Kidney (tissue), 14 donors: ENCODE results near the gene PACSIN1. TPM values are rescaled to one million over a fixed set of nuclear protein-coding genes. Genes with fewer than 3 reads are reported as not detected.
A peak's percentile ranks its signal among the peaks of the same experiment; 100 is the strongest.

Experiments used
- DNase-seq, 5 donors: peaks; one replicate each; pipeline ENCODE4 v3.0.0-alpha.2; 2013 to 2020
- FAIRE-seq: peaks from 2 replicates; lab custom pipeline; 2012; peaks lifted over from hg19 to GRCh38; lab: Jason Lieb, UNC
- H3K27ac ChIP-seq, 2 donors: one replicate each; pipeline ENCODE4 v1.7.0; 2013; ENCODE audit warnings: low read depth in 2 of 2, low read length in 2 of 2, inconsistent platforms in 1 of 2
- H3K27me3 ChIP-seq: one replicate; pipeline ENCODE4 v1.7.1; 2013; ENCODE audit warnings: low read length, inconsistent platforms; ENCODE audit not compliant: control insufficient read depth, insufficient read depth
- H3K36me3 ChIP-seq, 3 donors: one replicate each; pipeline versions ENCODE4 v1.7.0 to v1.7.1; 2013; ENCODE audit warnings: low read length in 3 of 3, control low read depth in 1 of 3, inconsistent platforms in 1 of 3; ENCODE audit not compliant: insufficient read depth in 3 of 3, control insufficient read depth in 2 of 3
- H3K4me1 ChIP-seq, 3 donors: one replicate each; pipeline versions ENCODE4 v1.7.0 to v1.7.1; 2013; ENCODE audit warnings: low read length in 3 of 3, inconsistent platforms in 1 of 3, low read depth in 1 of 3; ENCODE audit not compliant: control insufficient read depth in 2 of 3, insufficient read depth in 2 of 3
- H3K4me3 ChIP-seq, 3 donors: one replicate each; pipeline versions ENCODE4 v1.7.0 to v1.8.1; 2013; ENCODE audit warnings: low read length in 3 of 3, control low read depth in 1 of 3, inconsistent platforms in 1 of 3
- H3K9ac ChIP-seq, 3 donors: one replicate each; pipeline versions ENCODE4 v1.7.0 to v1.7.1; 2013; ENCODE audit warnings: low read length in 3 of 3, control low read depth in 1 of 3, inconsistent platforms in 1 of 3
- H3K9me3 ChIP-seq, 3 donors: one replicate each; pipeline versions ENCODE4 v1.7.0 to v1.7.1; 2013; ENCODE audit warnings: low read length in 3 of 3, control low read depth in 1 of 3, inconsistent platforms in 1 of 3; ENCODE audit not compliant: control insufficient read depth in 2 of 3, insufficient read depth in 1 of 3
- CTCF ChIP-seq: IDR thresholded peaks from 3 replicates; pipeline ENCODE4 v1.5.1; 2012; ENCODE audit warnings: mild to moderate bottlenecking, moderate library complexity, borderline replicate concordance; ENCODE audit not compliant: insufficient read depth; ENCODE audit errors: extremely low read depth
- intact Hi-C: fragments of 100-400 bp; cut with DNase I; formaldehyde crosslinking; loops from one replicate; pipeline ENCODE4 v1.11.1; 2022
- polyA plus RNA-seq: library from polyadenylated mRNA; stranded (reverse); fragments of 350-450 nt; fragmentation: Illumina TruSeq; extraction: RNeasy Lipid Tissue Mini Kit (QIAGEN cat#74804); gene quantifications from one replicate; pipeline ENCODE4 v1.2.3, GENCODE V29; 2014; ENCODE audit warnings: low read depth, low replicate concordance; ENCODE audit not compliant: insufficient read depth
- total RNA-seq: library from RNA; stranded (reverse); fragmentation: NEBNext Ultra II Directional; extraction: Animal tissue kit (Norgen Biotek cat#: 25700); gene quantifications from one replicate; pipeline ENCODE4 v1.2.1, GENCODE V29; 2021
- donor health status: control.
- donor health status: control.
- donor health status: control.
- donor health status: control.
- donor health status: control.
- donor health status: DM: yes; HTN: yes; CAD: no.
- donor health status: Normal renal cell carcinoma (clear cell type).

The PACSIN1 gene
- total and polyA plus RNA-seq, 2 donors from 2014 or later, result 1.7 to 4.1 TPM

GRCh38 chr6:34534656-34535055 is 68.8 kb downstream of the PACSIN1 start:
- no peak for FAIRE-seq
- Histone ChIP-seq H3K9me3 (no peaks in the 10 kb centered on the region), H3K9ac (no peak overlapping the region), H3K27ac (no peak overlapping the region), H3K4me3 (no peak overlapping the region), H3K27me3 (no peaks in the 10 kb centered on the region), H3K36me3 (no peaks in the 10 kb centered on the region), H3K4me1 (no peaks in the 10 kb centered on the region)
- peak in 1 of 5 donors; percentile 64 for DNase-seq
- intact Hi-C loops, result no loop called here
- TF ChIP-seq CTCF, result no peak

- intact Hi-C loops, result no loop called here
- DNase-seq, result peak in 1 of 5 donors; percentile 60
- Histone ChIP-seq H3K9me3 (no peaks in the 10 kb centered on the region), H3K27ac (no peak overlapping the region), H3K27me3 (no peaks in the 10 kb centered on the region), H3K4me3 (no peak overlapping the region), H3K9ac (no peak overlapping the region), H3K4me1 (no peaks in the 10 kb centered on the region), H3K36me3 (no peaks in the 10 kb centered on the region)
- TF ChIP-seq CTCF, result no peak
- FAIRE-seq, result no peak
These were observed 69.3 kb downstream of the PACSIN1 start for GRCh38 chr6:34535199-34535598.

GRCh38 chr6:34535646-34536045 is 69.8 kb downstream of the PACSIN1 start:
- Histone ChIP-seq H3K4me1 (no peaks in the 10 kb centered on the region), H3K36me3 (no peaks in the 10 kb centered on the region), H3K27ac (no peak overlapping the region), H3K27me3 (no peaks in the 10 kb centered on the region), H3K4me3 (no peak overlapping the region), H3K9me3 (no peaks in the 10 kb centered on the region), H3K9ac (no peak overlapping the region)
- intact Hi-C loops, result no loop called here
- peak in 1 of 5 donors; percentile 63 for DNase-seq
- FAIRE-seq, result no peak
- no peak for TF ChIP-seq CTCF
